SK-N-SH treated with all-trans-retinoic acid at 6 μM for 48 hours (cell line): ENCODE data around the gene BNIPL.
A peak's percentile ranks its signal among the peaks of the same experiment; 100 is the strongest.

Experiments
- ARNTL ChIP-seq: fragments of 450-650 bp; formaldehyde crosslinking; IDR thresholded peaks from 2 replicates; pipeline ENCODE4 v1.5.0; 2020; ENCODE audit warnings: low read depth, mild to moderate bottlenecking, moderate library complexity, borderline replicate concordance
- RARB ChIP-seq: fragments of 250-450 bp; sonication (Bioruptor Pico); IDR thresholded peaks from 2 replicates; pipeline ENCODE4 v1.8.0; 2021; ENCODE audit warnings: mild to moderate bottlenecking, moderate library complexity
- ZC3H10 ChIP-seq: fragments of 250-450 bp; sonication (Bioruptor Pico); IDR thresholded peaks from 2 replicates; pipeline ENCODE4 v1.5.1; 2021; ENCODE audit warnings: mild to moderate bottlenecking, moderate library complexity
- ZFP3 ChIP-seq: fragments of 250-450 bp; sonication (Bioruptor Pico); IDR thresholded peaks from 2 replicates; pipeline ENCODE4 v1.5.0; 2020; ENCODE audit warnings: mild to moderate bottlenecking, moderate library complexity
- TF ChIP-seq, protein P1 (sequence below): fragments of 250-450 bp; sonication (Bioruptor Pico); IDR thresholded peaks from 2 replicates; pipeline ENCODE4 v1.5.1; 2020; ENCODE audit warnings: low read depth, mild to moderate bottlenecking, moderate library complexity
- TF ChIP-seq, protein P2 (sequence below): fragments of 250-450 bp; sonication (Bioruptor Pico); IDR thresholded peaks from 2 replicates; pipeline ENCODE4 v1.8.0; 2020; ENCODE audit warnings: mild to moderate bottlenecking, moderate library complexity, borderline replicate concordance

DNA sequence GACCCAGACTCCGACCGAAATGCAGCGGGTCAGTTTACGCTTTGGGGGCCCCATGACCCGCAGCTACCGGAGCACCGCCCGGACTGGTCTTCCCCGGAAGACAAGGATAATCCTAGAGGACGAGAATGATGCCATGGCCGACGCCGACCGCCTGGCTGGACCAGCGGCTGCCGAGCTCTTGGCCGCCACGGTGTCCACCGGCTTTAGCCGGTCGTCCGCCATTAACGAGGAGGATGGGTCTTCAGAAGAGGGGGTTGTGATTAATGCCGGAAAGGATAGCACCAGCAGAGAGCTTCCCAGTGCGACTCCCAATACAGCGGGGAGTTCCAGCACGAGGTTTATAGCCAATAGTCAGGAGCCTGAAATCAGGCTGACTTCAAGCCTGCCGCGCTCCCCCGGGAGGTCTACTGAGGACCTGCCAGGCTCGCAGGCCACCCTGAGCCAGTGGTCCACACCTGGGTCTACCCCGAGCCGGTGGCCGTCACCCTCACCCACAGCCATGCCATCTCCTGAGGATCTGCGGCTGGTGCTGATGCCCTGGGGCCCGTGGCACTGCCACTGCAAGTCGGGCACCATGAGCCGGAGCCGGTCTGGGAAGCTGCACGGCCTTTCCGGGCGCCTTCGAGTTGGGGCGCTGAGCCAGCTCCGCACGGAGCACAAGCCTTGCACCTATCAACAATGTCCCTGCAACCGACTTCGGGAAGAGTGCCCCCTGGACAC lies 11.7 kb downstream of the BNIPL start:
- TF ChIP-seq ZC3H10 (CRISPR knock-in tag): no peak
- TF ChIP-seq ZFP3: peak; percentile 30; the same call in 1 of the 2 replicates
- TF ChIP-seq ARNTL (CRISPR knock-in tag): no peak
- no peak for TF ChIP-seq RARB (CRISPR knock-in tag)
- TF ChIP-seq, protein P1, sequence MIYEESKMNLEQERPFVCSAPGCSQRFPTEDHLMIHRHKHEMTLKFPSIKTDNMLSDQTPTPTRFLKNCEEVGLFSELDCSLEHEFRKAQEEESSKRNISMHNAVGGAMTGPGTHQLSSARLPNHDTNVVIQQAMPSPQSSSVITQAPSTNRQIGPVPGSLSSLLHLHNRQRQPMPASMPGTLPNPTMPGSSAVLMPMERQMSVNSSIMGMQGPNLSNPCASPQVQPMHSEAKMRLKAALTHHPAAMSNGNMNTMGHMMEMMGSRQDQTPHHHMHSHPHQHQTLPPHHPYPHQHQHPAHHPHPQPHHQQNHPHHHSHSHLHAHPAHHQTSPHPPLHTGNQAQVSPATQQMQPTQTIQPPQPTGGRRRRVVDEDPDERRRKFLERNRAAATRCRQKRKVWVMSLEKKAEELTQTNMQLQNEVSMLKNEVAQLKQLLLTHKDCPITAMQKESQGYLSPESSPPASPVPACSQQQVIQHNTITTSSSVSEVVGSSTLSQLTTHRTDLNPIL (CRISPR knock-in tag): no peak
- TF ChIP-seq, protein P2, sequence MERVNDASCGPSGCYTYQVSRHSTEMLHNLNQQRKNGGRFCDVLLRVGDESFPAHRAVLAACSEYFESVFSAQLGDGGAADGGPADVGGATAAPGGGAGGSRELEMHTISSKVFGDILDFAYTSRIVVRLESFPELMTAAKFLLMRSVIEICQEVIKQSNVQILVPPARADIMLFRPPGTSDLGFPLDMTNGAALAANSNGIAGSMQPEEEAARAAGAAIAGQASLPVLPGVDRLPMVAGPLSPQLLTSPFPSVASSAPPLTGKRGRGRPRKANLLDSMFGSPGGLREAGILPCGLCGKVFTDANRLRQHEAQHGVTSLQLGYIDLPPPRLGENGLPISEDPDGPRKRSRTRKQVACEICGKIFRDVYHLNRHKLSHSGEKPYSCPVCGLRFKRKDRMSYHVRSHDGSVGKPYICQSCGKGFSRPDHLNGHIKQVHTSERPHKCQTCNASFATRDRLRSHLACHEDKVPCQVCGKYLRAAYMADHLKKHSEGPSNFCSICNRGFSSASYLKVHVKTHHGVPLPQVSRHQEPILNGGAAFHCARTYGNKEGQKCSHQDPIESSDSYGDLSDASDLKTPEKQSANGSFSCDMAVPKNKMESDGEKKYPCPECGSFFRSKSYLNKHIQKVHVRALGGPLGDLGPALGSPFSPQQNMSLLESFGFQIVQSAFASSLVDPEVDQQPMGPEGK (CRISPR knock-in tag): no peak; the same call in 1 of the 2 replicates
